ENCODE measurements around the gene PKNOX2.

PKNOX2 gene

GRCh38 chr11:125165843-125166763 is 1.6 kb downstream of the PKNOX2 start:
- no peak for TF ChIP-seq CTCF (conservative IDR thresholded peaks at IDR 0.05; ENCODE audit: control insufficient read depth, insufficient read depth, low read depth, low read length)
- peak overlapping the region; percentile 46 for H3K4me3 ChIP-seq (ENCODE audit: control insufficient read depth, low read depth, low read length)
- DNase-seq (ENCODE audit: low read depth) = no peak

GRCh38 chr11:125166764-125167291 is 2.3 kb downstream of the PKNOX2 start:
- DNase-seq (ENCODE audit: low read depth) = no peak
- H3K4me3 ChIP-seq (ENCODE audit: control insufficient read depth, low read depth, low read length) = no peak overlapping the region
- no peak for TF ChIP-seq CTCF (conservative IDR thresholded peaks at IDR 0.05; ENCODE audit: control insufficient read depth, insufficient read depth, low read depth, low read length)

GRCh38 chr11:125167292-125167953 is 2.9 kb downstream of the PKNOX2 start:
- no peak for DNase-seq (ENCODE audit: low read depth)
- no peak for TF ChIP-seq CTCF (conservative IDR thresholded peaks at IDR 0.05; ENCODE audit: control insufficient read depth, insufficient read depth, low read depth, low read length)
- no peak overlapping the region for H3K4me3 ChIP-seq (ENCODE audit: control insufficient read depth, low read depth, low read length)

GRCh38 chr11:125167954-125168835 is 3.6 kb downstream of the PKNOX2 start:
- no peak overlapping the region for H3K4me3 ChIP-seq (ENCODE audit: control insufficient read depth, low read depth, low read length)
- DNase-seq (ENCODE audit: low read depth) = peak; percentile 68

GRCh38 chr11:125168918-125169456 is 4.4 kb downstream of the PKNOX2 start:
- no peak overlapping the region for H3K4me3 ChIP-seq (ENCODE audit: control insufficient read depth, low read depth, low read length)
- no peak for TF ChIP-seq CTCF (conservative IDR thresholded peaks at IDR 0.05; ENCODE audit: control insufficient read depth, insufficient read depth, low read depth, low read length)
- DNase-seq (ENCODE audit: low read depth) = no peak

More at GRCh38 chr11:125167954-125168835, 3.6 kb downstream of the PKNOX2 start:
- no peak for TF ChIP-seq CTCF (conservative IDR thresholded peaks at IDR 0.05; ENCODE audit: control insufficient read depth, insufficient read depth, low read depth, low read length)

Measured in fibroblast of mammary gland (primary cell).